B cell (primary cell): ENCODE results near the gene SCYL2.

Experiments
- CTCF ChIP-seq: fragments of 200-600 bp; IDR thresholded peaks from one replicate; pipeline ENCODE4 v1.8.0; 2022; ENCODE audit warnings: antibody characterized with exemption, mild to moderate bottlenecking
- EZH2 ChIP-seq: IDR thresholded peaks from 2 replicates; pipeline ENCODE4 v1.6.1; 2012; ENCODE audit warnings: borderline replicate concordance, low read depth, mild to moderate bottlenecking, moderate library complexity, low read length; ENCODE audit not compliant: insufficient read depth, poor library complexity, severe bottlenecking

GRCh38 chr12:100359248-100359647 is 92.3 kb downstream of the SCYL2 start:
- TF ChIP-seq CTCF (no peak), EZH2 (no peak)
